ENCODE data around the gene TAOK1.
"Not testable (repeated sequence)": the region's sequence is repeated elsewhere in the genome, so short reads cannot be mapped to it uniquely, and the experiment has no call there.

DNA sequence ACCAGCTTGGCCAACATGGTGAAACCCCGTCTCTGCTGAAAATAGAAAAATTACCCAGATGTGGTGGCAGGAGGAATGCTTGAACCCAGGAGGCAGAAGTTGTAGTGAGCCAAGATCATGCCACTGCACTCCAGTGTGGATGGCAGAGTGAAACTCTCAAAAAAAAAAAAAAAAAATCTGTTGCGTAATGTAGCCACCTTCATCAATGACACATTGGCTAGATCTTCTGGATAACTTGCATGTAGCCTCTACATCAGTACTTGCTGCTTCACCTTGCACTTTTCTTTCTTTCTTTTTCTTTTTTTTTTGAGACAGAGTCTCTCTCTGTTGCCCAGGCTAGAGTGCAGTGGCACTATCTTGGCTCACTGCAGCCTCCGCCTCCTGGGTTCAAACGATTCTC, 83.3 kb downstream of the TAOK1 start:
- TF ChIP-seq CTCF, POLR2A (IDR thresholded peaks at IDR 0.05): not testable (repeated sequence)
